Stimulated activated CD4-positive, alpha-beta T cell treated with anti-CD3 and anti-CD28 coated beads, TNF-alpha, amount 100 ng/mL, for 1 hour (primary cell): ENCODE data around the gene ACSBG1.

Experiments used
- DNase-seq, 3 donors: peaks; one replicate each; pipeline ENCODE4 v3.0.0-alpha.2; 2020; ENCODE audit warnings: low read depth in 3 of 3, low spot score in 1 of 3

ACSBG1 gene, protein sequence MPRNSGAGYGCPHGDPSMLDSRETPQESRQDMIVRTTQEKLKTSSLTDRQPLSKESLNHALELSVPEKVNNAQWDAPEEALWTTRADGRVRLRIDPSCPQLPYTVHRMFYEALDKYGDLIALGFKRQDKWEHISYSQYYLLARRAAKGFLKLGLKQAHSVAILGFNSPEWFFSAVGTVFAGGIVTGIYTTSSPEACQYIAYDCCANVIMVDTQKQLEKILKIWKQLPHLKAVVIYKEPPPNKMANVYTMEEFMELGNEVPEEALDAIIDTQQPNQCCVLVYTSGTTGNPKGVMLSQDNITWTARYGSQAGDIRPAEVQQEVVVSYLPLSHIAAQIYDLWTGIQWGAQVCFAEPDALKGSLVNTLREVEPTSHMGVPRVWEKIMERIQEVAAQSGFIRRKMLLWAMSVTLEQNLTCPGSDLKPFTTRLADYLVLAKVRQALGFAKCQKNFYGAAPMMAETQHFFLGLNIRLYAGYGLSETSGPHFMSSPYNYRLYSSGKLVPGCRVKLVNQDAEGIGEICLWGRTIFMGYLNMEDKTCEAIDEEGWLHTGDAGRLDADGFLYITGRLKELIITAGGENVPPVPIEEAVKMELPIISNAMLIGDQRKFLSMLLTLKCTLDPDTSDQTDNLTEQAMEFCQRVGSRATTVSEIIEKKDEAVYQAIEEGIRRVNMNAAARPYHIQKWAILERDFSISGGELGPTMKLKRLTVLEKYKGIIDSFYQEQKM

GRCh38 chr15:78234515-78235040, at the start of gene ACSBG1:
TSS of gene ACSBG1 (minus strand) at chr15:78234565. CDS start at chr15:78234501, 64 bp downstream.
- DNase-seq, result no peak

DNA sequence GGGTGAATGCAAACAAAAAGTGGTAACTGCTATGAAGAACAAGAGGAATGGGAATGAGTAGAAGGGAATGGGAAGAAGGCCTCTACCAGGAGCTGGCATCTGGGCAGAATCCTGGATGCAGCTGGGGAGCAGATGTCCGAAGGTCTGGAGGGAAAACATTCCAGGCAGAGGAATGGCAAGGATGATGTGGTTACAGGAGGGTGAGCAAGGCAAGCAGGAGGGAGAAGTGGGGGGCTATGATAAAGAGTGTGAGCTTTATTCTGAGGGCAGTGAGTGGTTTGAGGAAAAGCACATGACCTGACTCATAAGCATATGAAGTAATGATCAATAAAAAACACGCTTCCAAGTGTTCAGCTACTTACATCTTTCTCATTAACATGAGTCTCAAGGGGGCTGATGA, 48.0 kb upstream of the ACSBG1 start:
- no peak for DNase-seq

DNA sequence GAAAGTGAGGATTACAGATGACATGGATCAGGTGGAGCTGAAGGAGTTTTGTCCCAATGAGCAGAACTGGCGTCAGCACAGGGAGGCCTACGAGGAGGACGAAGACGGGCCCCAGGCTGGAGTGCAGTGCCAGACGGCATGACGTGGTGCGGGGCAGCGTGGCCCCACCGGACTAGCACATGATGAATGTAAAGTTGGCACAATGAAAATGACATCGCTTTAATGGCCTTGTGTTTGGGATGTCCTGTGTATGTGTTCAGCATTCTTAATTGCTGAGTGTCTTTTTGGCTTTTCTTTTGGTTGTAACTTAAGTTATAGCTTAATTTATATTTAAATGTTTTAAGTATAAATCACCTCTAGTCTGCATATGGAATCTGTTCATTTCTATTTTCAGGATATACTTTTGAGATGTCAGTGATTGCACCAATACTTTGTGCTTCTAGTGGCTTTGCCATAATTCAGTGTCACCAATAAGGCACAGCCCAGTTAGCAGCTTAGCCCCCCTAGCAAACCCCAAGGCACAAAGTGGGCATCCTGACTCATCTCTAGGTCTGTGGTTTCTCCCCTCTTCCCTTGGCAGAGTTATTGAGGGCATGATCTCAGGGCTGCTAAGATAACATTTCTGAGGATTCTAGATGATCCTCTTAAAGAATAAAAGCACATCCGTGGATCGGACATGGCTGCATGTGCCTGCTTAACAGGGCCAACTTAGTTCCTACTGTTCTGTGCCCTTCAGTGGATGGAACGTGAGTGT, 46.1 kb upstream of the ACSBG1 start:
- DNase-seq, result no peak

GRCh38 chr15:78276064-78276943, 41.9 kb upstream of the ACSBG1 start:
- no peak for DNase-seq

DNA sequence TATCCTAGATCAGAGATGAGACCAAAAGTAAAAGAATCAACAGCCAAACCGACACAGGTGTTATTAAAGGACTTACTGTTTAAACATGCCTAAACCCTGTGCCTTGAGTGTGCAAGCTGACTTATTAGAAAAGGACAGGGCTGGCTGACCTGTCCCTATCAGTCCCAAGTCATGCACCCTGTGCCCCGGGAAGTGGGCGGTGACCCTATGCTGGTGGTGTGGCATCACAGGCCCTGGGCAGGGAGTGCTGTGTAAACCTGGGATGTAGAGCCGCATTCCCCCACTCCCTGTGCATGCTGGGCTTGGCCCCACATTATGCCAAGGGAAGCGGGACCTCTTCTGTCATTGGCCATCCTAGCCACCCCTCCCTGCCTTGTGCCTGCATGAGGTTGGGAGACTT, 40.6 kb upstream of the ACSBG1 start:
- no peak for DNase-seq

GRCh38 chr15:78272776-78273175, 38.4 kb upstream of the ACSBG1 start:
- no peak for DNase-seq

- DNase-seq, result no peak
Measured at GRCh38 chr15:78272316-78272715, 38.0 kb upstream of the ACSBG1 start.

- DNase-seq, result no peak
Measured at GRCh38 chr15:78266806-78267205, 32.4 kb upstream of the ACSBG1 start.

- DNase-seq, result no peak
Measured at GRCh38 chr15:78266229-78266628, 31.9 kb upstream of the ACSBG1 start.

- DNase-seq, result no peak
Measured at GRCh38 chr15:78265752-78266224, 31.4 kb upstream of the ACSBG1 start.

DNA sequence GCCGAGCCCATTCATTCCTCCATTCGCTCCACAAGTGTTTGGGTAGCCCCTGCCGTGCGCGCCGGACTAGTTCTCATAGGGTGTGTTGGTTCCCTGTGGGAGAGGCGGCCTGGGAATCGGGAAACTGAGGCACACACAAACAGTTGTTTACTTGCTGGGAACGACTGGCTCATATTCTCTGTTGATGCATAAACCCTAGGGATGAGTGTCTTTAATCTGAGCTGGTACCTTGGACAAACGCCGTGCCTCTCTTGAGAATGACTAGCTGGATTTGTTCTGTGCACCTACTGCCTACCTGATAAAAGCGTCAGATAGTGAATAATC, 30.7 kb upstream of the ACSBG1 start:
- no peak for DNase-seq

DNA sequence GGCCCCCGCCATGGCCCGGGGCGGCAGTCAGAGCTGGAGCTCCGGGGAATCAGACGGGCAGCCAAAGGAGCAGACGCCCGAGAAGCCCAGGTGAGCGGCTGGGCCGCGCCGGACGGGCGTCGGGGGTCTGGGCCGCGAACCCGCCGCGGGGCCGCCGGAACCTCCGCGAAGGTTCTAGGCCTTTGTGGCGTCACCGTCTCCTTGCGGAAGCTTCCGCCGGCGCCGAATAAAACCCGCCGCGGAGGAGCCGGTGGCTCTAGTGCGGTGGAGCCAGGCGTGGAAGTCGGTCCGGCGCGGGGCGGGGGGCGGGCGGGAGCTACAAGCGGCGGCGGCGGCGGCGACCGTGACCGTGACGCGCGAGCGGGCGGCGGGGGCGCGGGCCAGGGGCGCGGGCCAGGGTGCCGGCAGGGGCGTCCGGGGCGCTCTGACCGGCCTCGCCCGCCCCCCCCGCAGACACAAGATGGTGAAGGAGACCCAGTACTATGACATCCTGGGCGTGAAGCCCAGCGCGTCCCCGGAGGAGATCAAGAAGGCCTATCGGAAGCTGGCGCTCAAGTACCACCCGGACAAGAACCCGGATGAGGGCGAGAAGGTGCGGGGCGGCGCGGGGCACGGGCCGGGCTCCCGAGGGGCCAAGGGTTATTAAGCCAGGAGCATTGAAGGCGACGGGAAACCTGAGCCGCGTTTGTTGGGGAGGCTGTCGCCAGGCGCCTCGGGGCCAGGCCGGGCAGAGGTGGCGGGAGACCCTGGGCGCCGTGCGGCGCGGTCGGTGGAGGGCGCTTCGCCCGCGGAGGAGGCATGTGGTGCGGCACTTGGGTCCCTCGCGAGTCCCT, 30.2 kb upstream of the ACSBG1 start, which contains the start of gene DNAJA4:
TSS of gene DNAJA4 (plus strand) at position 259 of the 833 bp plus-strand sequence. CDS start at position 461, 202 bp downstream.
- DNase-seq, result peak; percentile 29 to 44 (median 39)

DNA sequence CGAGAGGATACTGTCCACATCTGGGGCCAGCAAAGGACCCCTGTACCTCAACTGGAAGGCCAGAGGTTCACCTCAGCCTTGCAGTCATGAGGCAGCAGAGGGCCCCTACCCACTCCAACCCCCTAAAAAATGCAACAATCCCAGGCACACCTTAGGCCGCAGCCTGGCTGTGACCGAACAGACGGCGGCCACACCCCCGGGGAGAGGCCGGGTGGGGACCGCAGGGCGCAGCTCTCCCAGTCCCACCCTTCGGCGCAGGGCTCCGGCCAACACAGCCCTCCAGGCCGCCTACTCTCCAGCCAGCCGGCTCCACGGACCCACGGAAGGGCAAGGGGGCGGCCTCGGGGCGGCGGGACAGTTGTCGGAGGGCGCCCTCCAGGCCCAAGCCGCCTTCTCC, 29.5 kb upstream of the ACSBG1 start:
- DNase-seq, result no peak

DNA sequence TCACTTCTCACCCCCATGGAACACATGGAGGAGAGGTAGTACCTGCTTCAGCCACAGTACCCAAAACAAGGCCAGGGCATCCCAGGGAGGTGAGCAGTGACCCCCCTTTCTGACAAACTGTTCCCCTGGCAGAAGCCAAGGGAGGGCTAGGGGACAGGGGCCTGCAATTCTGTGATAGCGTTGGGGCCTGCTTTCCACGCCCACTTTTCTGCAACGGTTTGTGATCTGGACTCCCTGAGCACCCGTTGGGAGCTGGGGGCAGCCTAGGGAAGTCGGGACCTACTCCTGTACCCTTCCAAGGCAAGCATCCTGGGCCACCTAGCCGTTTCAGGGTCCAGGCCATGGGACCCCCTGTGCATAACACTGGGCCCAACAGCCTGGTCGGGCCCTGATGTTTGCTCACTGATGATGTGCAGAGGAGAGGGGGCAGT, 29.0 kb upstream of the ACSBG1 start:
- DNase-seq, result no peak

DNA sequence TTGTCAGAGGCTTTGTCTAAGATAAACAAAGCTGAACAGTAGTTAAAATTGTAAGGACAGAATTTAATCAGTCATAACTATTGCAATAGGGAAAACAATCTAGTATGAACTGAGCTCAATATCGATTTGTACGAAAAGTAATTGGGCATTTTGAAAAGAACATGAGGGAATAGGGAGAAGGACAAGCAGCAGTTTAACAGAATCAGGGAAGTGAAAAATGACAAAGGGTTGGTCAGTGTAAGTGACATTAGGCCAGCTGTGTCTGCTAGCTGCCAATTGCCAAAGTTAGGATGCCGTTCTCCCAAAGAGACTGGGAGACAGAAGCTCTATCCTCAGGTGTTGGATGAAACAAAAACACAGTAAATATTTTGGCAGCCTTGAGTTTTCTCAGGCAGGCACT, 26.7 kb upstream of the ACSBG1 start:
- no peak for DNase-seq

DNA sequence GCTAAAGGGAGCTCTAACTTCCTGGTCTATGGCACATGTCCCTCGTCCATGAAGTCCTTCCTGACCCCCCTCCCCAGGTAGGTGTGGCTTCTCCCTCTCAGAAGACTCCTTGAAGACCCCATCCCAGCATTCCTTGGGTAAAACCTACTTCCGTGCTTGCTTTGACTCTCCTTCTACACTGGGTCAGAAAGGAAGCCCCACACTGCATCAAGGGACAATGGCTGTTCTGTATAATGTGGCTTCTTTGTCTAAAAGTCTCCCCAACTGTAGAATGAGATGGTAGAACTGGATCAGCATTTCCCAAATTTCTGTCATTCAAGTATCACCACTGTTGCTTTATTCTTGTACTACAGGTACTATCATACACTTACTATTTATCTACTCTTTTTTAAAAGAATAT, 26.1 kb upstream of the ACSBG1 start:
- no peak for DNase-seq

DNA sequence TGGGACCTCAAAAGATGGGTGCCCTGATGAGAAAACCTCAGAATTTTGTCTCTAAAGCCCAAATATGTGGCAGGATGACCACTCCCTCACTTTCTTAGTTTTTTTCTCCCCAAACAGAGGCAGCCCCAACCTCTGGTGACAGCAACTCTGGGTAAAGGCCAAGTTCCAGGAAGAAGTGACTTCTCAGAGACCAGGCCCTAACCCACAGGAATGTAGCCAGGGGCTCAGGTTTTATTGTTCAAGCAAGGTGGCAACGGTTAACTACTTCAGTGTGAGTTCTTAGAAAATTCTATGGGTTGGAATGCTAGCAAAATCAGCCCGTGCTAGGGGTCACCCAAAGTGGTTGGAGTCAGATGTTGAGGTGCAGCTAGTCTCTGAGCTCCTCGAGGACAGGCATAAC, 24.9 kb upstream of the ACSBG1 start:
- no peak for DNase-seq

DNA sequence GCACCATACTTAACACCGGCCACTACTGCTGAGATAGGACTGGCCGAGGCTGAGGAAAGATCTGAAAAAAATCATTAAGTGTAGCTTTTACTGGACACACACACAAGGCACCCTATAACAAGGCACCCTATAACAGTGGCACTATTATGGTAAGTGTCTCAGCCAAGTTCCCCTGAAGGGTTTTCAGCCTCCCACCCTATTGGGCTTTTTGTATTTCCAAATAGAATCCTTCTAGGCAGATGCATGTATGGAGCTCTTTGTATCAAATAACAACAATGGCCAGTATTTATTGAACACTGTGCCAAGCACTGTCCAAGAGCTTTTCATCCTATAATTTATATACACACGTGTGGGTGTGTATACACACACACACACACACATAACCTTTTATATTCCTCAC, 23.3 kb upstream of the ACSBG1 start:
- DNase-seq, result no peak

- no peak for DNase-seq
Measured at GRCh38 chr15:78256044-78256437, 21.7 kb upstream of the ACSBG1 start.
